Left cardiac atrium (tissue), 4 donors: ENCODE measurements around the gene ARHGAP19. TPM values are rescaled to one million over a fixed set of nuclear protein-coding genes. Genes with fewer than 3 reads are reported as not detected.
"Not testable (repeated sequence)": the region's sequence is repeated elsewhere in the genome, so short reads cannot be mapped to it uniquely, and the experiment has no call there.

ENCODE experiments used
- ATAC-seq, 2 donors: fragments of 200-7000 bp; cut with Tn5 transposase; one replicate each; pipeline ENCODE4 v1.9.1; 2020; ENCODE audit warnings: mild to moderate bottlenecking in 2 of 2, moderate library complexity in 2 of 2
- DNase-seq: peaks from one replicate; pipeline ENCODE4 v3.0.0-alpha.2; 2020
- intact Hi-C, 2 donors: fragments of 100-400 bp; cut with DNase I; formaldehyde crosslinking; loops; one replicate each; pipeline versions ENCODE4 v1.14.1 to v1.15.1; 2022 to 2023
- total RNA-seq, 2 donors: library from RNA; stranded (reverse); fragmentation: NEBNext Ultra II Directional; extraction: Animal tissue kit (Norgen Biotek cat#: 25700); gene quantifications; one replicate each; pipeline ENCODE4 v1.2.1, GENCODE V29; 2021
- donor health status: DM: no; HTN: yes; CAD: no.
- donor health status: DM: no; HTN: yes; CAD: no; lungs with severe emphysema.
- donor health status: DM: yes; HTN: yes; CAD: no.
- donor health status: Dilated cardiomyopathy.

ARHGAP19 gene
- total RNA-seq, 2 donors from 2014 or later, result 4.4 to 7.6 TPM

GRCh38 chr10:97297556-97298222 lies 5.3 kb upstream of the ARHGAP19 start:
- DNase-seq, result no peak
- ATAC-seq, result peak in 1 of 2 donors; percentile 64
- intact Hi-C loops, result no loop called here

- DNase-seq (no peak), ATAC-seq (no peak)
- intact Hi-C loops, result loop anchor here in 1 of 2 donors (5.0 kb wide), 1 partner anchor 39 kb away; the partner anchor contains the start of gene FRAT2
Observed at GRCh38 chr10:97292862-97293198, 393 bp upstream of the ARHGAP19 start.

- intact Hi-C loops, result loop anchor here in 1 of 2 donors (5.0 kb wide), 1 partner anchor 41 kb away; the partner anchor contains the start of gene FRAT2
- DNase-seq (no peak), ATAC-seq (peak; percentile 5 to 10)
Observed at GRCh38 chr10:97291357-97292096, 910 bp downstream of the ARHGAP19 start.

GRCh38 chr10:97290576-97291356 lies 1.7 kb downstream of the ARHGAP19 start:
- not testable (repeated sequence) for ATAC-seq, DNase-seq
- intact Hi-C loops, result loop anchor here in 1 of 2 donors (5.0 kb wide), 1 partner anchor 42 kb away; the partner anchor contains the start of gene FRAT2

GRCh38 chr10:97290076-97290475 lies 2.4 kb downstream of the ARHGAP19 start:
- DNase-seq, ATAC-seq: not testable (repeated sequence)
- intact Hi-C loops, result loop anchor here in 1 of 2 donors (5.0 kb wide), 1 partner anchor 42 kb away; the partner anchor contains the start of gene FRAT2

GRCh38 chr10:97280783-97281182 lies 11.7 kb downstream of the ARHGAP19 start:
- ATAC-seq (no peak), DNase-seq (no peak)
- intact Hi-C loops, result loop anchor here in 1 of 2 donors (10.0 kb wide), 1 partner anchor 54 kb away; the partner anchor contains the start of gene FRAT2

- DNase-seq (no peak), ATAC-seq (peak in 1 of 2 donors; percentile 58)
- intact Hi-C loops, result loop anchor here in 1 of 2 donors (2.0 kb wide), 1 partner anchor 54 kb away; no protein-coding TSS in a partner anchor
Observed at GRCh38 chr10:97279121-97279815, 13.2 kb downstream of the ARHGAP19 start.

GRCh38 chr10:97278491-97278989 lies 13.9 kb downstream of the ARHGAP19 start:
- ATAC-seq, result peak; percentile 92 to 93
- intact Hi-C loops, result loop anchor here in 1 of 2 donors (2.0 kb wide), 1 partner anchor 54 kb away; no protein-coding TSS in a partner anchor
- DNase-seq, result no peak

GRCh38 chr10:97277551-97277950 lies 14.9 kb downstream of the ARHGAP19 start:
- DNase-seq (no peak), ATAC-seq (no peak)
- intact Hi-C loops, result no loop called here

- intact Hi-C loops, result no loop called here
- DNase-seq (no peak), ATAC-seq (no peak)
Observed at GRCh38 chr10:97274828-97275227, 17.6 kb downstream of the ARHGAP19 start.

GRCh38 chr10:97273700-97274099 lies 18.7 kb downstream of the ARHGAP19 start:
- ATAC-seq, result no peak
- intact Hi-C loops, result no loop called here

GRCh38 chr10:97270523-97271154 lies 21.8 kb downstream of the ARHGAP19 start:
- ATAC-seq, result no peak
- no peak for DNase-seq
- intact Hi-C loops, result no loop called here

More at GRCh38 chr10:97273700-97274099, 18.7 kb downstream of the ARHGAP19 start:
- no peak for DNase-seq

GRCh38 chr10:97267671-97268070 lies 24.8 kb downstream of the ARHGAP19 start:
- peak; percentile 36 for DNase-seq
- intact Hi-C loops, result no loop called here
- no peak for ATAC-seq

- intact Hi-C loops, DNase-seq, ATAC-seq: not testable (repeated sequence)
Observed at GRCh38 chr10:97265095-97265494, 27.3 kb downstream of the ARHGAP19 start.

GRCh38 chr10:97263971-97264370 lies 28.5 kb downstream of the ARHGAP19 start:
- intact Hi-C loops, result no loop called here
- no peak for ATAC-seq
- DNase-seq, result no peak

- ATAC-seq (no peak), DNase-seq (no peak)
- intact Hi-C loops, result no loop called here
Observed at GRCh38 chr10:97261656-97262055, 30.8 kb downstream of the ARHGAP19 start.

GRCh38 chr10:97261183-97261582 lies 31.3 kb downstream of the ARHGAP19 start:
- intact Hi-C loops, result no loop called here
- ATAC-seq, result no peak
- no peak for DNase-seq

GRCh38 chr10:97259119-97259518 lies 33.3 kb downstream of the ARHGAP19 start:
- DNase-seq, result no peak
- ATAC-seq, result no peak
- intact Hi-C loops, result no loop called here
